ENCODE data around the gene CTU2.

Gene CTU2

GRCh38 chr16:88716601-88717001 lies 10.3 kb downstream of the CTU2 start:
- TF ChIP-seq, protein P1, sequence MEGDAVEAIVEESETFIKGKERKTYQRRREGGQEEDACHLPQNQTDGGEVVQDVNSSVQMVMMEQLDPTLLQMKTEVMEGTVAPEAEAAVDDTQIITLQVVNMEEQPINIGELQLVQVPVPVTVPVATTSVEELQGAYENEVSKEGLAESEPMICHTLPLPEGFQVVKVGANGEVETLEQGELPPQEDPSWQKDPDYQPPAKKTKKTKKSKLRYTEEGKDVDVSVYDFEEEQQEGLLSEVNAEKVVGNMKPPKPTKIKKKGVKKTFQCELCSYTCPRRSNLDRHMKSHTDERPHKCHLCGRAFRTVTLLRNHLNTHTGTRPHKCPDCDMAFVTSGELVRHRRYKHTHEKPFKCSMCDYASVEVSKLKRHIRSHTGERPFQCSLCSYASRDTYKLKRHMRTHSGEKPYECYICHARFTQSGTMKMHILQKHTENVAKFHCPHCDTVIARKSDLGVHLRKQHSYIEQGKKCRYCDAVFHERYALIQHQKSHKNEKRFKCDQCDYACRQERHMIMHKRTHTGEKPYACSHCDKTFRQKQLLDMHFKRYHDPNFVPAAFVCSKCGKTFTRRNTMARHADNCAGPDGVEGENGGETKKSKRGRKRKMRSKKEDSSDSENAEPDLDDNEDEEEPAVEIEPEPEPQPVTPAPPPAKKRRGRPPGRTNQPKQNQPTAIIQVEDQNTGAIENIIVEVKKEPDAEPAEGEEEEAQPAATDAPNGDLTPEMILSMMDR (IDR thresholded peaks at IDR 0.05; ENCODE audit: extremely low read depth, missing control alignments) = no peak
- DNase-seq (ENCODE audit: low spot score) = no peak

GRCh38 chr16:88718178-88718577 lies 11.9 kb downstream of the CTU2 start:
- TF ChIP-seq, protein P1 (IDR thresholded peaks at IDR 0.05; ENCODE audit: extremely low read depth, missing control alignments) = no peak
- DNase-seq (ENCODE audit: low spot score) = no peak

DNA sequence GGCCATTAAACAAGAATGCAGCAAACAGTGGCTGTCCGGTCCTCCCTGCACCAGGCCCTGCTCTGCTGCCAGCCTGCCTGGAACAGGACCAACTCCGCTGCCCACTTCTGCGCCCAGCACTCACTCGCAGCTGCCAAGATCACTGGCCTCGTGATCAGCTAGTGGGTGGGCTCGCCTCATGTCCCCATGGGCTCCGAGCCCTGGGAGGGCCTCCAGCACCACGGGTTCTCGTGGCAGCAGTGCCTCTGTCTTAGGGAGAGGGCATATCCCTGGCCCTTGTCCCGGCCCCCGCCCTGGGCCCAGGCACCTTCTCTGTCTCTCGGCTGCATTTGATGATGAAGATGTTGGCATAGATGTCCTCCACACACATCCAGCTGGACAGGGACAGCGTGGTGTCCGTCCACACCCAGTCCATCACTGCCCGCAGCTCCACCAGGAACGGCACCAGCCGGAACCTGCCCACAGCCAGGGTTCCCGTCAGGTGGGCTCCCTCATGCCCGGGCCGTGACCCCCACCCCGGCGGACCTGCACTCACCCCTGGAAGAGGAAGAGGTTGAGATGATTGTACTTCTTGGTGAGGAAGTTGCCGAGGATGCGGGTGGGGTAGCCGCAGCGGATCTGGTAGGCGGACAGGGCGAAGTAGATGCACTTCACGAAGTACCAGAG lies 13.1 kb downstream of the CTU2 start:
- no peak for DNase-seq (ENCODE audit: low spot score)
- TF ChIP-seq, protein P1 (IDR thresholded peaks at IDR 0.05; ENCODE audit: extremely low read depth, missing control alignments) = no peak

DNA sequence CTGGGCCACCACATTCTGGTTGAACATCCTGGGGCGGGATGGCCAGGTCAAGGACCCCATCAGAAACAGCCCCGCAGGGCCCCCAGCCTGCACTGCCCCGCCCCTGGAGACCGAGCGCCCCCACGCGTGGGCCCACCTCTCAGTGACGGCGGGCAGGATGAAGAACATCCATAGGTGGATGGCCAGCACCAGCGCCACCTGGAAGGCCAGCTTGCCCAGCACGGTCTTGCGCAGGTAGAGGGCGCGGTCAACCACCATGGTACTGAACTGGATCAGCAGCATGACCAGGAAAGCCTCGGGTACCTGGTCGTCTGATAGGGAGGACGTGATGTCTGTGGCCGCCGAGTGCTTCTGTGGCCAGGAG lies 13.6 kb downstream of the CTU2 start:
- TF ChIP-seq, protein P1 (IDR thresholded peaks at IDR 0.05; ENCODE audit: extremely low read depth, missing control alignments) = no peak

DNA sequence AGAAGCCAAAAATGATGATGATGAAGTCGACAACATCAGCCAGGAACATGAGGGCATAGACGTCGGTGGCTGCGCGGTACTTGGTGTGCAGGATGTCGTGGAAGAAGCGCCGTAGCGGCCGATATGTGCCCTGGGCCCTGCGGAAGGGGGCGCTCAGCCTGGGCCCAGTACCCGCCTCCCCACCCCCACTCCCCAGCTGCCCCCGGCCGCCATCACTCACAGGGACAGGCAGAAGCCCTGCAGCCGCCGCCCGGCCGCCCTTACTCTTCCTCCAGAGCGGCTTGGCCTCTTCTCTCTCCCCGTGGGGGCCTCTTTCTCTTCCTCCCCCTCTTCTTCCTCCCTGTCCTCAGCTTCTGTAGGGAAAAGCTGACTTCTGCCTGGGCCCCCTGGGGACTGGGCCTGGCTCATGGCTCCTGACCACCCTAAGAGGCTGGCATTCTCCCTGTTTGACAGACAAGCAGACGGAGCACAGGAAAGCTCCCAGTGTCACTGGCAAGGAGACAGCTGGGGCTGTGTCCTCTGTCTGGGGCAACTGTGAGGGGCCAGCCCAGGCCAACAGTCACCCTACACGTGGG lies 14.2 kb downstream of the CTU2 start:
- no peak for DNase-seq (ENCODE audit: low spot score)
- TF ChIP-seq, protein P1 (IDR thresholded peaks at IDR 0.05; ENCODE audit: extremely low read depth, missing control alignments) = no peak

More for the DNA sequence above, 13.6 kb downstream of the CTU2 start:
- DNase-seq (ENCODE audit: low spot score) = no peak

GRCh38 chr16:88721236-88721635 lies 14.9 kb downstream of the CTU2 start:
- no peak for DNase-seq (ENCODE audit: low spot score)
- TF ChIP-seq, protein P1 (IDR thresholded peaks at IDR 0.05; ENCODE audit: extremely low read depth, missing control alignments) = no peak

- no peak for DNase-seq (ENCODE audit: low spot score)
- TF ChIP-seq, protein P1 (IDR thresholded peaks at IDR 0.05; ENCODE audit: extremely low read depth, missing control alignments) = no peak
Observed at GRCh38 chr16:88721815-88722755, 15.8 kb downstream of the CTU2 start.

All from GM20000 (cell line).